ENCODE data around the gene RASA2. TPM values are rescaled to one million over a fixed set of nuclear protein-coding genes. Genes with fewer than 3 reads are reported as not detected.

RASA2 gene
- total and polyA plus RNA-seq, 9 of the 15 experiments (the other 6 are each of a cell fraction or from before 2014, with no cell fraction given) = 2.0 to 12.8 (median 9.5) TPM

DNA sequence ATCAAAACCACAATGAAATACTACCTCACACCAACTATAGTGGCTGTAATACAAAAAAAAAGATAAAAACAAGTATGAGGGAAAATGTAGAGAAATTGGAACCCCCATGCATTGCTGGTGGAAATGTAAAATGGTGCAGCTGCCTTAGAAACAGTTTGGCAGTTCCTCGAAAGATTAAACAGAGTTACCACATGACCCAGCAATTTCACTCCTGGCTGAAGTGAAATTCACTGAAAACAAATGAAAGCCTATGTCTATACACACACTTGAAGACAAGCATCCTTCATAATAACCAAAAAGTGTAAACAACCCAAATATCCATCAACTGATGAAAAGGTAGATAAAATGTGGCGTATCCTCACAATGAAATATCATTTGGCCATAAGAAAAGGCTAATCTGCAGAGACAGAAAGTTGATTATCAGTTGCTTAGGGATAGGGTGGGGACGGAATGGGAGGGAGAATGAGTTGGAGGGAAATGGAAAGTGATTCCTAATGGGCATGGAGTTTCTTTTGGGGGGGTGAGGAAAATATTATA lies 20.1 kb upstream of the RASA2 start (continued):
- TF ChIP-seq DEAF1 (CRISPR knock-in tag; IDR thresholded peaks at IDR 0.05) = no peak

DNA sequence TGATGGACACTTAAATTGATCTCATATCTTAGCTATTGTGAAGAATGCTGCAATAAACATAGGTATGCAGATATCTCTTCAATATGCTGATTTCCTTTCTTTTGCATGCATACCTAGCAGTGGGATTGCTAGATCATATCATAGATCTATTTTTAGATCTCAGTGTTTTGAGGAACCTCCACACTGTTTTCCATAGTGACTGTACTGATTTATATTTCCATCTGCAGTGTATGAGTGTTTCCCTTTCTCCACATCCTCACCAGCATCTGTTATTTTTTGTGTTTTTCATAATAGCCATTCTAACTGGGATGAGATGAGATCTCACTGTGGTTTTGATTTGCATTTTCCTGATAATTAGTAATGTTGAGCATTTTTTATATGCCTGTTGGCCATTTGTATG lies 17.1 kb upstream of the RASA2 start:
- H2AFZ ChIP-seq (ENCODE audit: low read depth, low read length) = no peak overlapping the region
- H3K9me3 ChIP-seq (replicated peaks; ENCODE audit: control insufficient read depth, insufficient read depth, low read depth, low read length) = no peaks in the 10 kb centered on the region; the same call in 1 of the 2 replicates
- CTCF ChIA-PET (ENCODE audit: low intra/inter-chr PET ratio) = no interaction called here
- intact Hi-C loops (cut with micrococcal nuclease) = loop anchor here (10.0 kb wide), 1 partner anchor 525 kb away; no protein-coding TSS in a partner anchor
- FAIRE-seq = no peak
- no peak overlapping the region for H3K4me2 ChIP-seq (ENCODE audit: insufficient read depth, low read length)
- peaks cover 0 to 7% of the 10 kb centered on the region in 2 experiments; a peak in 1 of 5 replicates for H3K4me1 ChIP-seq (replicated peaks in 1 of 2; ENCODE audit: control insufficient read depth in 2 of 2, insufficient read depth in 2 of 2, low read length in 2 of 2)
- no peak overlapping the region for H3K9ac ChIP-seq (ENCODE audit: insufficient read depth in 1 of 2, low read depth in 2 of 2, low read length in 2 of 2)
- DNase-seq (ENCODE audit: extremely low read depth in 1 of 4, low spot score in 3 of 4) = no peak
- no TSS peak for BruUV-seq (replicated peaks)
- in situ Hi-C loops (cut with MboI) = loop anchor here (10.0 kb wide), 1 partner anchor 175 kb away; no protein-coding TSS in a partner anchor
- no peaks in the 10 kb centered on the region for H3K9me1 ChIP-seq (ENCODE audit: control insufficient read depth, insufficient read depth, low read length)
- no peaks in the 10 kb centered on the region for H3K79me2 ChIP-seq (ENCODE audit: control insufficient read depth, insufficient read depth, low read length)
- no peak overlapping the region for H3K27ac ChIP-seq (ENCODE audit: extremely low read depth, low read depth, low read length)
- POLR2A ChIA-PET = no interaction called here
- no peak for ATAC-seq
- H3K4me3 ChIP-seq = no peak overlapping the region
- H3K27me3 ChIP-seq (ENCODE audit: control insufficient read depth in 2 of 2, insufficient read depth in 2 of 2, low read length in 2 of 2) = no peaks in the 10 kb centered on the region
- H4K20me1 ChIP-seq (replicated peaks; ENCODE audit: control insufficient read depth, insufficient read depth, low read length) = no peaks in the 10 kb centered on the region
- TF ChIP-seq MEF2D (tag; conservative IDR thresholded peaks at IDR 0.05; ENCODE audit: low read depth) (peak; percentile 80), SAFB (IDR thresholded peaks at IDR 0.05; ENCODE audit: borderline replicate concordance, low read depth, low read length) (no peak), ZBTB49 (CRISPR knock-in tag; IDR thresholded peaks at IDR 0.05; ENCODE audit: borderline replicate concordance) (no peak), E2F4 (CRISPR knock-in tag; IDR thresholded peaks at IDR 0.05; ENCODE audit: low read depth) (no peak)
- no peaks in the 10 kb centered on the region for H3K36me3 ChIP-seq (ENCODE audit: control insufficient read depth, insufficient read depth, low read length)

All from K562 (cell line).